8988T (cell line): ENCODE results near the gene CEP250.
"Not testable (repeated sequence)": the region's sequence is repeated elsewhere in the genome, so short reads cannot be mapped to it uniquely, and the experiment has no call there.

ENCODE experiments used
- DNase-seq: peaks from one replicate; pipeline ENCODE4 v3.0.0; 2011

CEP250 gene

GRCh38 chr20:35529552-35529951 lies 74.2 kb downstream of the CEP250 start, which contains the start of gene C20orf173:
Gene C20orf173, minus strand, starts transcription at chr20:35529652. Its CDS starts 279 bp downstream, at chr20:35529373.
- DNase-seq, result no peak

- no peak for DNase-seq
Measured at GRCh38 chr20:35539756-35540212, 84.4 kb downstream of the CEP250 start.

GRCh38 chr20:35541118-35541782 lies 85.9 kb downstream of the CEP250 start:
- no peak for DNase-seq

GRCh38 chr20:35541783-35542662 lies 86.6 kb downstream of the CEP250 start, which contains the start of gene ERGIC3:
Gene ERGIC3, plus strand, starts transcription at chr20:35542078. Its CDS starts 20 bp downstream, at chr20:35542098.
- DNase-seq, result peak; percentile 88

GRCh38 chr20:35542990-35543389 lies 87.6 kb downstream of the CEP250 start:
- no peak for DNase-seq

- DNase-seq, result no peak
Measured at GRCh38 chr20:35544436-35544835, 89.0 kb downstream of the CEP250 start.

- DNase-seq, result not testable (repeated sequence)
Measured at GRCh38 chr20:35544941-35545340, 89.5 kb downstream of the CEP250 start.

- DNase-seq, result no peak
Measured at GRCh38 chr20:35546127-35546526, 90.7 kb downstream of the CEP250 start.

- DNase-seq, result no peak
Measured at GRCh38 chr20:35547329-35547728, 91.9 kb downstream of the CEP250 start.

GRCh38 chr20:35551503-35551902 lies 96.1 kb downstream of the CEP250 start:
- no peak for DNase-seq

GRCh38 chr20:35552914-35553313 lies 97.5 kb downstream of the CEP250 start:
- DNase-seq, result no peak

GRCh38 chr20:35555461-35555860 lies 100.1 kb downstream of the CEP250 start:
- DNase-seq, result not testable (repeated sequence)

- DNase-seq, result no peak
Measured at GRCh38 chr20:35555951-35556645, 100.7 kb downstream of the CEP250 start.

- no peak for DNase-seq
Measured at GRCh38 chr20:35556871-35557270, 101.5 kb downstream of the CEP250 start.

GRCh38 chr20:35558451-35558850 lies 103.1 kb downstream of the CEP250 start:
- no peak for DNase-seq

GRCh38 chr20:35559042-35559693 lies 103.8 kb downstream of the CEP250 start:
- no peak for DNase-seq

- no peak for DNase-seq
Measured at GRCh38 chr20:35560105-35560511, 104.7 kb downstream of the CEP250 start.

- DNase-seq, result no peak
Measured at GRCh38 chr20:35560541-35560940, 105.1 kb downstream of the CEP250 start.

- peak; percentile 86 for DNase-seq
Measured at GRCh38 chr20:35561268-35561667, 105.9 kb downstream of the CEP250 start.

GRCh38 chr20:35561671-35562070 lies 106.3 kb downstream of the CEP250 start:
- DNase-seq, result no peak

GRCh38 chr20:35562541-35563110 lies 107.2 kb downstream of the CEP250 start:
- DNase-seq, result no peak

GRCh38 chr20:35563834-35564233 lies 108.4 kb downstream of the CEP250 start:
- no peak for DNase-seq
